Hypothalamus (tissue), 51 donors: ENCODE measurements around the gene SH3RF3.

Source experiments
- DNase-seq, 51 donors: peaks; one replicate each; lab custom pipeline; 2025; lab: John Stamatoyannopoulos, UW

The SH3RF3 gene

GRCh38 chr2:109382226-109382895, 253.4 kb downstream of the SH3RF3 start:
- DNase-seq: no peak

GRCh38 chr2:109382951-109383350, 253.9 kb downstream of the SH3RF3 start:
- peak in 8 of 51 donors; percentile 19 to 33 (median 24) for DNase-seq

- no peak for DNase-seq
These were observed 254.7 kb downstream of the SH3RF3 start for GRCh38 chr2:109383505-109384307.

- DNase-seq: no peak
These were observed 255.6 kb downstream of the SH3RF3 start for GRCh38 chr2:109384308-109385271.

GRCh38 chr2:109385506-109385905, 256.5 kb downstream of the SH3RF3 start:
- no peak for DNase-seq

- DNase-seq: no peak
These were observed 257.1 kb downstream of the SH3RF3 start for GRCh38 chr2:109386004-109386695.

GRCh38 chr2:109387221-109387735, 258.3 kb downstream of the SH3RF3 start:
- DNase-seq: no peak

- DNase-seq: no peak
These were observed 258.9 kb downstream of the SH3RF3 start for GRCh38 chr2:109387778-109388469.

- DNase-seq: no peak
These were observed 262.2 kb downstream of the SH3RF3 start for GRCh38 chr2:109391243-109391642.

GRCh38 chr2:109392140-109392539, 263.1 kb downstream of the SH3RF3 start:
- no peak for DNase-seq

- DNase-seq: peak in 10 of 51 donors; percentile 9 to 49 (median 17)
These were observed 264.0 kb downstream of the SH3RF3 start for GRCh38 chr2:109392816-109393661.

- no peak for DNase-seq
These were observed 264.6 kb downstream of the SH3RF3 start for GRCh38 chr2:109393662-109393972.

- no peak for DNase-seq
These were observed 266.6 kb downstream of the SH3RF3 start for GRCh38 chr2:109395494-109396201.

GRCh38 chr2:109396202-109397180, 267.5 kb downstream of the SH3RF3 start:
- DNase-seq: no peak

GRCh38 chr2:109397893-109398292, 268.9 kb downstream of the SH3RF3 start:
- no peak for DNase-seq

- no peak for DNase-seq
These were observed 269.5 kb downstream of the SH3RF3 start for GRCh38 chr2:109398366-109399015.
